Measurements from ENCODE around the gene RSPH9. TPM values are rescaled to one million over a fixed set of nuclear protein-coding genes. Genes with fewer than 3 reads are reported as not detected.

Gene RSPH9
- total RNA-seq, 1 experiment from 2014 or later: 0.28 TPM

DNA sequence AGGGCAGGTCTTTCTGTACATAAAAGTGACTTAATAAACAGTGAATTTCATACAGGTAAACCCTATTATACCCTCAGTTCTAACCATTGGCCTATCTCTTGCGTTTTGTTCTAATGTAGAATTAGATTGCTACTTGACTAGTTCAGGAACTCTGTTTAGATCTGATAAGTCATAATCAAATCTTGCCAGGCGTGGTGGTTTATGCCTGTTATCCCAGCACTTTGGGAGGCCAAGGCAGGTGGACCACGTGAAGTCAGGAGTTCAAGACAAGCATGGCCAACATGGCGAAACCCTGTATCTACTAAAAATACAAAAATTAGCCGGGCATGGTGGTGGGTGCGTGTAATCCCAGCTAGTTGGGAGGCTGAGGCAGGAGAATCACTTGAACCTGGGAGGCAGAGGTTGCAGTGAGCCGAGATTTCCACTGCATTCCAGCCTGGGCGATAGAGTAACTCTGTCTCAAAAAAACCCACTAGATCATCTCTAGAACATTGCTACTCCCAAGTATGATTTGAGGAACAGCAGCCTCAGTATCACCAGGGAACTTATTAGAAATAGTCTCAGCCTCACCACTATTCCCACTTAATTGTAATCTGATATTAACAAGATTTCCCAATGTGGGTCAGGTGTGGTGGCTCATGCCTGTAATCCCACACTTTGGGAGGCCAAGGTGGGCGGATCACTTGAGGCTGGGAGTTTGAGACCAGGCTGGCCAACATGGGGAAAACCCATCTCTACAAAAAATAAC lies 27.9 kb upstream of the RSPH9 start:
- DNase-seq (ENCODE audit: low read depth, low spot score): no peak
- peaks cover 6% of the 10 kb centered on the region; the same call in 1 of the 2 replicates for H3K36me3 ChIP-seq (ENCODE audit: control insufficient read depth, insufficient read depth, low read length)
- no peaks in the 10 kb centered on the region for H3K27me3 ChIP-seq (ENCODE audit: control insufficient read depth, insufficient read depth, low read length)
- no peaks in the 10 kb centered on the region for H3K4me1 ChIP-seq (ENCODE audit: control insufficient read depth, insufficient read depth, low read length)
- ATAC-seq: no peak
- CTCF ChIA-PET: no interaction called here
- TF ChIP-seq, protein P1, sequence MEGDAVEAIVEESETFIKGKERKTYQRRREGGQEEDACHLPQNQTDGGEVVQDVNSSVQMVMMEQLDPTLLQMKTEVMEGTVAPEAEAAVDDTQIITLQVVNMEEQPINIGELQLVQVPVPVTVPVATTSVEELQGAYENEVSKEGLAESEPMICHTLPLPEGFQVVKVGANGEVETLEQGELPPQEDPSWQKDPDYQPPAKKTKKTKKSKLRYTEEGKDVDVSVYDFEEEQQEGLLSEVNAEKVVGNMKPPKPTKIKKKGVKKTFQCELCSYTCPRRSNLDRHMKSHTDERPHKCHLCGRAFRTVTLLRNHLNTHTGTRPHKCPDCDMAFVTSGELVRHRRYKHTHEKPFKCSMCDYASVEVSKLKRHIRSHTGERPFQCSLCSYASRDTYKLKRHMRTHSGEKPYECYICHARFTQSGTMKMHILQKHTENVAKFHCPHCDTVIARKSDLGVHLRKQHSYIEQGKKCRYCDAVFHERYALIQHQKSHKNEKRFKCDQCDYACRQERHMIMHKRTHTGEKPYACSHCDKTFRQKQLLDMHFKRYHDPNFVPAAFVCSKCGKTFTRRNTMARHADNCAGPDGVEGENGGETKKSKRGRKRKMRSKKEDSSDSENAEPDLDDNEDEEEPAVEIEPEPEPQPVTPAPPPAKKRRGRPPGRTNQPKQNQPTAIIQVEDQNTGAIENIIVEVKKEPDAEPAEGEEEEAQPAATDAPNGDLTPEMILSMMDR (IDR thresholded peaks at IDR 0.05): no peak
- TF ChIP-seq POLR2AphosphoS5 (IDR thresholded peaks at IDR 0.05; ENCODE audit: low read depth, low read length) (no peak), SIN3A (IDR thresholded peaks at IDR 0.05; ENCODE audit: borderline replicate concordance, insufficient read depth, low read depth, low read length) (no peak), TCF7L2 (IDR thresholded peaks at IDR 0.05; ENCODE audit: low read depth, low read length) (no peak)
- TF ChIP-seq, protein P2, sequence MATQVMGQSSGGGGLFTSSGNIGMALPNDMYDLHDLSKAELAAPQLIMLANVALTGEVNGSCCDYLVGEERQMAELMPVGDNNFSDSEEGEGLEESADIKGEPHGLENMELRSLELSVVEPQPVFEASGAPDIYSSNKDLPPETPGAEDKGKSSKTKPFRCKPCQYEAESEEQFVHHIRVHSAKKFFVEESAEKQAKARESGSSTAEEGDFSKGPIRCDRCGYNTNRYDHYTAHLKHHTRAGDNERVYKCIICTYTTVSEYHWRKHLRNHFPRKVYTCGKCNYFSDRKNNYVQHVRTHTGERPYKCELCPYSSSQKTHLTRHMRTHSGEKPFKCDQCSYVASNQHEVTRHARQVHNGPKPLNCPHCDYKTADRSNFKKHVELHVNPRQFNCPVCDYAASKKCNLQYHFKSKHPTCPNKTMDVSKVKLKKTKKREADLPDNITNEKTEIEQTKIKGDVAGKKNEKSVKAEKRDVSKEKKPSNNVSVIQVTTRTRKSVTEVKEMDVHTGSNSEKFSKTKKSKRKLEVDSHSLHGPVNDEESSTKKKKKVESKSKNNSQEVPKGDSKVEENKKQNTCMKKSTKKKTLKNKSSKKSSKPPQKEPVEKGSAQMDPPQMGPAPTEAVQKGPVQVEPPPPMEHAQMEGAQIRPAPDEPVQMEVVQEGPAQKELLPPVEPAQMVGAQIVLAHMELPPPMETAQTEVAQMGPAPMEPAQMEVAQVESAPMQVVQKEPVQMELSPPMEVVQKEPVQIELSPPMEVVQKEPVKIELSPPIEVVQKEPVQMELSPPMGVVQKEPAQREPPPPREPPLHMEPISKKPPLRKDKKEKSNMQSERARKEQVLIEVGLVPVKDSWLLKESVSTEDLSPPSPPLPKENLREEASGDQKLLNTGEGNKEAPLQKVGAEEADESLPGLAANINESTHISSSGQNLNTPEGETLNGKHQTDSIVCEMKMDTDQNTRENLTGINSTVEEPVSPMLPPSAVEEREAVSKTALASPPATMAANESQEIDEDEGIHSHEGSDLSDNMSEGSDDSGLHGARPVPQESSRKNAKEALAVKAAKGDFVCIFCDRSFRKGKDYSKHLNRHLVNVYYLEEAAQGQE (IDR thresholded peaks at IDR 0.05; ENCODE audit: insufficient read depth in 1 of 2, low read depth in 2 of 2, low read length in 1 of 2): no peak
- no peak overlapping the region for H3K4me3 ChIP-seq (ENCODE audit: low read depth in 2 of 2, low read length in 2 of 2)
- in situ Hi-C loops (cut with HindIII; ENCODE audit: low pct_unique_long_range_greater_than_20kb, low sequenced_read_pairs): no loop called here
- intact Hi-C loops (cut with micrococcal nuclease; ENCODE audit: unreplicated experiment): no loop called here
- no peaks in the 10 kb centered on the region for H3K9me3 ChIP-seq (ENCODE audit: control insufficient read depth, insufficient read depth, low read depth, low read length)
- POLR2A ChIA-PET: no interaction called here
- BruUV-seq (replicated peaks): no TSS peak
- H3K27ac ChIP-seq (ENCODE audit: low read length): no peak overlapping the region

DNA sequence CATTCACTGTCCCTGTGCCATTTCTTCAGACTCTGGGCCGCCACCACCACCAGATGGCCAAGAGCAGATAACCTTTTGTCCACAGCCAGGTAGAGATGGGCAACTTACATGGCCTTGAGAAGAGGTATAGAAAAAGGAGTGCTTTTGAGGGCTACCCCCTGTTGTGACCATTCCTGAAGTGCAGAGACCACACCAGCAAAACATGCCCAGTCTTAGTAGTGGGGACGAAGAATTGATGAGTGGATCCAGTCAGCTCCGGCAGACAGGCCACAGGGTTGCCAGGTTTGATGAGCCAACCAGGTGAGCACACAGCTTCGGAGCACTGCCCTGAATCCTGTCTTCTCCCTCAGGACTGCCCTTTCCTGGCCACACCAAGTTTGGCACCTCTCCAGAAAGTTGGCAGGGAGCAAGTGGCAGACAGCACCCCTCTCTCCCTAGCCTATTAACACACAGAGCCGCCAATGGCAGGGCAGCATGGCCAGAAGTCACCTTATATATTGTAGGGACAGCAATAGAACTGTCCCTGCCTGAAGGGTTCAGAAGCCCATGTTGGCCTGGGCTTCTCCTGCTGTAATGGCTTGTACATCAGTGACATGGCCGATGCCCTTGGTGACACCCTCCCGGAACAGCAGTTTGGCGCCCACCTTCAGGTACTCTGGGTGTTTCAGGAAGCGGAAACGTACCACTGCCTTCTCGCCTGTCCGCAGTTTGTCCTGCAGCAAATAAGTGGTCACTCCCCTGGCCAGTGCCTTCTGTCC lies 23.6 kb upstream of the RSPH9 start:
- TF ChIP-seq, protein P2 (IDR thresholded peaks at IDR 0.05; ENCODE audit: insufficient read depth in 1 of 2, low read depth in 2 of 2, low read length in 1 of 2): no peak
- TF ChIP-seq TCF7L2 (IDR thresholded peaks at IDR 0.05; ENCODE audit: low read depth, low read length) (no peak), POLR2AphosphoS5 (IDR thresholded peaks at IDR 0.05; ENCODE audit: low read depth, low read length) (no peak; the same call in none of the 2 replicates), SIN3A (IDR thresholded peaks at IDR 0.05; ENCODE audit: borderline replicate concordance, insufficient read depth, low read depth, low read length) (no peak)
- TF ChIP-seq, protein P1 (IDR thresholded peaks at IDR 0.05): no peak
- ATAC-seq (peak; percentile 23), DNase-seq (ENCODE audit: low read depth, low spot score) (no peak)
- Histone ChIP-seq H3K9me3 (ENCODE audit: control insufficient read depth, insufficient read depth, low read depth, low read length) (no peaks in the 10 kb centered on the region), H3K27ac (ENCODE audit: low read length) (no peak overlapping the region), H3K4me3 (ENCODE audit: low read depth in 2 of 2, low read length in 2 of 2) (no peak overlapping the region), H3K4me1 (ENCODE audit: control insufficient read depth, insufficient read depth, low read length) (no peaks in the 10 kb centered on the region), H3K36me3 (ENCODE audit: control insufficient read depth, insufficient read depth, low read length) (peaks cover 3% of the 10 kb centered on the region), H3K27me3 (ENCODE audit: control insufficient read depth, insufficient read depth, low read length) (no peaks in the 10 kb centered on the region)
- in situ Hi-C loops (cut with HindIII; ENCODE audit: low pct_unique_long_range_greater_than_20kb, low sequenced_read_pairs) (no loop called here), intact Hi-C loops (cut with micrococcal nuclease; ENCODE audit: unreplicated experiment) (no loop called here)
- ChIA-PET CTCF (no interaction called here), POLR2A (no interaction called here)
- BruUV-seq (replicated peaks): TSS peak; percentile 20
